ENCODE data around the gene HIVEP2.

HIVEP2 gene

DNA sequence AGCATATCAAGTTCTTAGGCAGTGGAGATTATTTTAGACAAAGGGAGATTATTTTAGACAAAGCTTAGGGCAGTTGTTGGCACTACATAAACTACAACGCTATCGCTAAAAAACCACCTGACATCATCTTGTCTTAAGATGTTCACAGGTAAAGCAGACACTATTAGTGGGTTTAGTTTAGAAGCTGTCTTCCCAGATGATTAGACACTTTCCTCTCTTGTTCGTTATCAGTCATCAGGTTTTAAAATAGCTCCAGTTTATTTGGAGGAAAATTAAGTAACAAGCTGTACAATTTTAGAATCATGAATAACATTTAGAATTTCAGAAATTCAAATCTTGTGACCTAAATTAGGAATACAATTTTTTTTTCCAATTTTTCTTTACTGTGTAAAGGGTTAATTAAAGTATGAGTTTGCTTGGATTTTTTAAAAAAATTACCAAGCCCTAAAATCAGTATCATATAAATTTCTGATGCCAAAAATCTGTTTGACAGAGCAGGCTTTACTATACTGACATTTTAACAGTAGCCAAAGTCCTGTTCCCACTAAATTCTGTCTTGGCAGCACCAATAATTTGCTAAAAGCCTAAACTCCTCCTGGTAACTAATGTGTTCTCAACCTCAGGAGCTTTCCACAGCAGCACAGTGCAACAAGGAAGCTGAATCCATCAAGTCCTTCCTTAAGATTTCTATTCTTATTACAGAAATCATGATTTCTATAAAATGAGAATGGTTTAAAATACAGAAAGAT lies 109.0 kb downstream of the HIVEP2 start:
- Histone ChIP-seq H3K4me1 (no peaks in the 10 kb centered on the region), H3K79me2 (peaks cover 14% of the 10 kb centered on the region)

DNA sequence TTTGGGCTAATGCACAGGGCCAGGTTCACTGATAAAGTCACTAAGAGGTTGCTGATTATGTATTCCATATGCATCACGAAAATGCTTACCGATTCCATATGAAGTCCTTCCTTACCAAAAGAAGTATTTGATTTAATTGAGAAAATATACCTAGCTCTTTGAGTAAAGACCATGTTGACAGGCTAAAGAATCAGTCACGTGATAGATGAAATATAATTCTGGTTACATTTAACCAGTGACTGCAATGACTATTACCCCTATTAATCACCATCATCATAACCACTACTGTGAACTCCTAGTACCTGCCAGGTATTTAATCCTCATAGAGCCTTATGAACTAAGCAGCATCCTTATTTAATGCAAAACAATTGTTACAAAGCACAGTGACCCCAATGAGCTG lies 110.1 kb downstream of the HIVEP2 start:
- H3K79me2 ChIP-seq: peaks cover 16% of the 10 kb centered on the region
- no peak overlapping the region for H2AFZ ChIP-seq
- H3K4me2 ChIP-seq (ENCODE audit: low read length): no peak overlapping the region
- TF ChIP-seq, protein P1, sequence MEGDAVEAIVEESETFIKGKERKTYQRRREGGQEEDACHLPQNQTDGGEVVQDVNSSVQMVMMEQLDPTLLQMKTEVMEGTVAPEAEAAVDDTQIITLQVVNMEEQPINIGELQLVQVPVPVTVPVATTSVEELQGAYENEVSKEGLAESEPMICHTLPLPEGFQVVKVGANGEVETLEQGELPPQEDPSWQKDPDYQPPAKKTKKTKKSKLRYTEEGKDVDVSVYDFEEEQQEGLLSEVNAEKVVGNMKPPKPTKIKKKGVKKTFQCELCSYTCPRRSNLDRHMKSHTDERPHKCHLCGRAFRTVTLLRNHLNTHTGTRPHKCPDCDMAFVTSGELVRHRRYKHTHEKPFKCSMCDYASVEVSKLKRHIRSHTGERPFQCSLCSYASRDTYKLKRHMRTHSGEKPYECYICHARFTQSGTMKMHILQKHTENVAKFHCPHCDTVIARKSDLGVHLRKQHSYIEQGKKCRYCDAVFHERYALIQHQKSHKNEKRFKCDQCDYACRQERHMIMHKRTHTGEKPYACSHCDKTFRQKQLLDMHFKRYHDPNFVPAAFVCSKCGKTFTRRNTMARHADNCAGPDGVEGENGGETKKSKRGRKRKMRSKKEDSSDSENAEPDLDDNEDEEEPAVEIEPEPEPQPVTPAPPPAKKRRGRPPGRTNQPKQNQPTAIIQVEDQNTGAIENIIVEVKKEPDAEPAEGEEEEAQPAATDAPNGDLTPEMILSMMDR (IDR thresholded peaks at IDR 0.05): no peak
- H3K4me3 ChIP-seq (ENCODE audit: low read depth, low read length): no peak overlapping the region
- H3K27ac ChIP-seq: no peak overlapping the region
- no peaks in the 10 kb centered on the region for H3K27me3 ChIP-seq (ENCODE audit: control insufficient read depth, insufficient read depth, low read length)
- no peaks in the 10 kb centered on the region for H3K4me1 ChIP-seq
- no peaks in the 10 kb centered on the region for H3K9me3 ChIP-seq (ENCODE audit: control insufficient read depth, low read length)
- H3K36me3 ChIP-seq (ENCODE audit: control insufficient read depth, insufficient read depth, low read length): no peaks in the 10 kb centered on the region
- no peak overlapping the region for H3K9ac ChIP-seq

More for the DNA sequence above, 109.0 kb downstream of the HIVEP2 start:
- Histone ChIP-seq H3K4me3 (ENCODE audit: low read depth, low read length) (no peak overlapping the region), H2AFZ (no peak overlapping the region), H3K4me2 (ENCODE audit: low read length) (no peak overlapping the region), H3K9me3 (ENCODE audit: control insufficient read depth, low read length) (no peaks in the 10 kb centered on the region), H3K9ac (no peak overlapping the region), H3K27me3 (ENCODE audit: control insufficient read depth, insufficient read depth, low read length) (no peaks in the 10 kb centered on the region), H3K27ac (no peak overlapping the region), H3K36me3 (ENCODE audit: control insufficient read depth, insufficient read depth, low read length) (no peaks in the 10 kb centered on the region)
- TF ChIP-seq, protein P1 (IDR thresholded peaks at IDR 0.05): no peak

DNA sequence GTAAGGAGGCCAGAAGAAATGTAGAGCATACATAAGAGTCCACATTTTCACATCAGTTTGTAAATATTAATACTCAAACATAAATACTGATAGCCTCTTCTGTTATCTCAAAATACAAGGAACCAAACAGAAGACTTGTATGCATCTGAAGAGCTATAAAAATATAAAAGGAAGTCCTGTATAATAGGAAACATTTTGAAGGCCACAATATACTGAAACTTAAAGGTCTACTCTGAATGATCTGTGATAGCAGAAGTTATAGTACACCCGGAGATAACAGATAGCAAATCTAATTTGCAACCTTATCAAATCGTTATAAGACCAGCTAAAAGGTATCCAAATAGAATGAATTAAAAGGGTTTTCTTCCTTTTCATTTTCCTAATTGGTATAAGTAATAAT lies 111.2 kb downstream of the HIVEP2 start:
- Histone ChIP-seq H3K36me3 (ENCODE audit: control insufficient read depth, insufficient read depth, low read length) (no peaks in the 10 kb centered on the region), H3K9me3 (ENCODE audit: control insufficient read depth, low read length) (no peaks in the 10 kb centered on the region), H3K4me1 (no peaks in the 10 kb centered on the region), H3K9ac (no peak overlapping the region), H3K79me2 (peaks cover 16% of the 10 kb centered on the region), H3K27me3 (ENCODE audit: control insufficient read depth, insufficient read depth, low read length) (no peaks in the 10 kb centered on the region), H2AFZ (no peak overlapping the region), H3K27ac (no peak overlapping the region), H3K4me3 (ENCODE audit: low read depth, low read length) (no peak overlapping the region), H3K4me2 (ENCODE audit: low read length) (no peak overlapping the region)
- TF ChIP-seq, protein P1 (IDR thresholded peaks at IDR 0.05): no peak

DNA sequence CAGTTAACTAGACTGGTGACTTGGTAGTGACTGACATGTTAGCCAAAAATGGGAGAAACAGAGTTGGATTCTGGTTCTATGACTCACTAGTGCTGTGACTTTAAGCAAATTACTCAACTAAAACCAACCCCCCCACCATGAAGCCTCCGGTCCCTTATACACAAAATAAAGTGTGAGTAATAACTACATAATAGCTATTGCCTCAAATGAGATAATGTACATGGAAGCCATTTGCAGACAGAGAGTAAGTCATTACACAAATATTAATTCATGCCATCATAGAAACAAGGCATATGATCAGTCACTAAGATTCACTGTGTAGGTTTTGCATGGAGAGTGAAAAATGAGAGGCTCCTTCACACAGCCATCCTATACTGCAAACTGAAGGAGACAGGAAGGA lies 111.9 kb downstream of the HIVEP2 start:
- Histone ChIP-seq H3K9ac (no peak overlapping the region), H3K27ac (no peak overlapping the region), H2AFZ (no peak overlapping the region), H3K36me3 (ENCODE audit: control insufficient read depth, insufficient read depth, low read length) (no peaks in the 10 kb centered on the region), H3K79me2 (peaks cover 13% of the 10 kb centered on the region), H3K27me3 (ENCODE audit: control insufficient read depth, insufficient read depth, low read length) (no peaks in the 10 kb centered on the region), H3K4me1 (no peaks in the 10 kb centered on the region), H3K4me3 (ENCODE audit: low read depth, low read length) (no peak overlapping the region), H3K4me2 (ENCODE audit: low read length) (no peak overlapping the region), H3K9me3 (ENCODE audit: control insufficient read depth, low read length) (no peaks in the 10 kb centered on the region)
- TF ChIP-seq, protein P1 (IDR thresholded peaks at IDR 0.05): no peak

DNA sequence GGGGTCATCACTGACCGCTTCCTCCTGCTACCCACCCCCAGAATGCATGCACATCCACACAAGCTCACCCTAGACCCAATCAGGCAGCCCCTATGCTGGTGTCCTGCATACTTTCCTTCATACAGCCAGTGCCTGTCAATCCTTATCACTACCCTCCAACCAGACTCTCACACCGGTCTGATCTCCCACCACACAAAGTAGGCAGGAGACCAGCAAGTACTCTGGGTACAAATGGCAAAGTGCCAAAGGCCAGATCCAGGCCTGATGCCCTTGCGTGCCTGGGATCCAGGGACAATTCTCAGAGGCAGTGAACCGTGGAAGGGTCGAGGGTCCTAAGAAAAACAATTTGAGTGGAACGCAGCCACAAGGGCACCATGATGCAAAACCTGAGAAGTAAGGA lies 114.2 kb downstream of the HIVEP2 start:
- Histone ChIP-seq H3K79me2 (peaks cover 13% of the 10 kb centered on the region), H3K36me3 (ENCODE audit: control insufficient read depth, insufficient read depth, low read length) (no peaks in the 10 kb centered on the region), H3K9me3 (ENCODE audit: control insufficient read depth, low read length) (no peaks in the 10 kb centered on the region), H3K27me3 (ENCODE audit: control insufficient read depth, insufficient read depth, low read length) (no peaks in the 10 kb centered on the region), H3K4me3 (ENCODE audit: low read depth, low read length) (no peak overlapping the region), H3K4me1 (peaks cover 2% of the 10 kb centered on the region), H3K9ac (no peak overlapping the region), H3K4me2 (ENCODE audit: low read length) (no peak overlapping the region), H2AFZ (no peak overlapping the region), H3K27ac (no peak overlapping the region)
- TF ChIP-seq, protein P1 (IDR thresholded peaks at IDR 0.05): no peak

Data from parathyroid adenoma (tissue), 2 donors.